Fibroblast of peridontal ligament (primary cell): ENCODE measurements around the gene VCL.
"Not testable (repeated sequence)": the region's sequence is repeated elsewhere in the genome, so short reads cannot be mapped to it uniquely, and the experiment has no call there.

Source experiments
- DNase-seq: peaks from one replicate; pipeline ENCODE4 v3.0.0-alpha.2; 2010; ENCODE audit errors: extremely low read depth

VCL gene

GRCh38 chr10:73971636-73972354, 26.1 kb upstream of the VCL start:
- no peak for DNase-seq

GRCh38 chr10:73973427-73973826, 24.5 kb upstream of the VCL start:
- no peak for DNase-seq

- DNase-seq, result no peak
These were observed 23.5 kb upstream of the VCL start for GRCh38 chr10:73974309-73974946.

GRCh38 chr10:73975388-73975787, 22.5 kb upstream of the VCL start:
- DNase-seq, result no peak

- no peak for DNase-seq
These were observed 18.6 kb upstream of the VCL start for GRCh38 chr10:73979141-73979808.

GRCh38 chr10:73979809-73980433, 18.0 kb upstream of the VCL start:
- DNase-seq, result peak; percentile 39

- DNase-seq, result no peak
These were observed 16.1 kb upstream of the VCL start for GRCh38 chr10:73981812-73982211.

- no peak for DNase-seq
These were observed 14.5 kb upstream of the VCL start for GRCh38 chr10:73983096-73984047.

- DNase-seq, result no peak
These were observed 8.2 kb upstream of the VCL start for GRCh38 chr10:73989594-73990150.

GRCh38 chr10:73991203-73991883, 6.6 kb upstream of the VCL start:
- no peak for DNase-seq

GRCh38 chr10:73991884-73992245, 6.1 kb upstream of the VCL start:
- no peak for DNase-seq

- DNase-seq, result no peak
These were observed 4.8 kb upstream of the VCL start for GRCh38 chr10:73992899-73993788.

GRCh38 chr10:73995035-73995358, 2.9 kb upstream of the VCL start:
- DNase-seq, result no peak

- no peak for DNase-seq
These were observed 492 bp upstream of the VCL start for GRCh38 chr10:73997461-73997786.

GRCh38 chr10:73998623-73998928, 660 bp downstream of the VCL start:
- no peak for DNase-seq

GRCh38 chr10:73998929-73999691, 1.2 kb downstream of the VCL start:
- peak; percentile 75 for DNase-seq

GRCh38 chr10:73999703-74000102, 1.8 kb downstream of the VCL start:
- DNase-seq, result peak; percentile 45

GRCh38 chr10:74000244-74000643, 2.3 kb downstream of the VCL start:
- DNase-seq, result not testable (repeated sequence)
